Measurements from ENCODE around the gene STMN3. TPM values are rescaled to one million over a fixed set of nuclear protein-coding genes. Genes with fewer than 3 reads are reported as not detected.

STMN3 gene
- total and polyA plus RNA-seq, 2 of the 8 experiments (the other 6 are each of a cell fraction or from before 2014, with no cell fraction given) = 51.5 to 63.1 TPM

DNA sequence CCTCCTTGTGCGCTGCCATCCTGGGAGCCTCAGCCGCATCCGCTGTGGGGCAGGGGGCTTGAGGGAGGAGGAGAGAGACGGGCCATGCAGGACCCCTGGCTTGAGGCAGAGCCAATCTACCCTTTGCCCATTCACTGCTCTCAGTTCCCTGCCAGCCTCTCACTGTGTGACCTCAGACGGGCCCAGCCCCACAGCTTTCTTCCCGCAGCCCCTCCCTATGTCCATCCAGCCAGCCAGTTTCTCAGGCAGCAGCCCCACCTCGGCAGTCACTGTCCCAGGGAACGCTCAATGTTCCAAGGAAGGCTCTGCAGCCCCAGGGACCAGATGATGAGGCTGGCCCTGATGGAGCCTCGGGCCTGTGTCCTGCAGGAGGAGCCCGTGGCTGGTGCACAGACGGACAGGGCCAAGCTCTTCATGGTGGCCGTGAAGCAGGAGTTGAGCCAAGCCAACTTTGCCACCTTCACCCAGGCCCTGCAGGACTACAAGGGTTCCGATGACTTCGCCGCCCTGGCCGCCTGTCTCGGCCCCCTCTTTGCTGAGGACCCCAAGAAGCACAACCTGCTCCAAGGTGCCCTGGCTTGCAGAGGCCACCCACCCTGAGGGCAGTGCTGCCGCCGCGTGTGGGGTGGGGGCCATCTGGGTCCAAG is 39.3 kb upstream of the STMN3 start:
- CTCF ChIA-PET (ENCODE audit: partially characterized antibody) = interaction anchor here (1.1 kb wide), 1 partner anchor 103 kb away, joined by 4 read pairs; no protein-coding TSS in a partner anchor
- Histone ChIP-seq H3K4ac (replicated peaks; ENCODE audit: insufficient read length, low read depth, low read length) (no peak overlapping the region), H3K79me2 (ENCODE audit: control insufficient read depth in 1 of 2, insufficient read depth in 2 of 2, low read length in 2 of 2) (no peaks in the 10 kb centered on the region)
- no peak for TF ChIP-seq SAP30 (IDR thresholded peaks at IDR 0.05; ENCODE audit: insufficient read depth, insufficient replicate concordance, low read length)
- no peak for TF ChIP-seq ASH2L (IDR thresholded peaks at IDR 0.05; ENCODE audit: low read length)
- no peak; the same call in 1 of the 2 replicates for TF ChIP-seq POLR2AphosphoS5 (IDR thresholded peaks at IDR 0.05; ENCODE audit: low read depth, low read length)
- no peak for TF ChIP-seq HDAC6 (IDR thresholded peaks at IDR 0.05; ENCODE audit: low read depth, low read length)
- no peak for TF ChIP-seq TBP (IDR thresholded peaks at IDR 0.05; ENCODE audit: low read depth, low read length)
- no peak for TF ChIP-seq KDM1A (IDR thresholded peaks at IDR 0.05; ENCODE audit: borderline replicate concordance, low read length)
- TF ChIP-seq TEAD4 (IDR thresholded peaks at IDR 0.05; ENCODE audit: low read depth, low read length) = no peak
- no peak for TF ChIP-seq SUZ12 (IDR thresholded peaks at IDR 0.05; ENCODE audit: low read length)
- no peak for TF ChIP-seq HDAC2 (IDR thresholded peaks at IDR 0.05; ENCODE audit: borderline replicate concordance in 1 of 2, low read depth in 2 of 2, low read length in 2 of 2)
- TF ChIP-seq SP4 (IDR thresholded peaks at IDR 0.05; ENCODE audit: low read length) = no peak
- no peak for TF ChIP-seq POU5F1 (IDR thresholded peaks at IDR 0.05; ENCODE audit: low read depth, low read length)

More for the DNA sequence above, 39.3 kb upstream of the STMN3 start:
- no peak overlapping the region for H3K56ac ChIP-seq (replicated peaks; ENCODE audit: insufficient read length, low read depth, low read length)
- no peak overlapping the region for H3K4me3 ChIP-seq (ENCODE audit: extremely low read depth in 1 of 4, insufficient read depth in 2 of 4, low read depth in 3 of 4, low read length in 4 of 4)
- H3K79me1 ChIP-seq (ENCODE audit: low read depth, low read length) = no peaks in the 10 kb centered on the region
- H4K91ac ChIP-seq (replicated peaks; ENCODE audit: insufficient read length, low read length) = no peak overlapping the region
- peaks cover 0 to 12% (median 4%) of the 10 kb centered on the region in 4 experiments; a peak in 4 of 7 replicates for H3K4me1 ChIP-seq (replicated peaks in 1 of 4; ENCODE audit: control insufficient read depth in 3 of 4, insufficient read depth in 4 of 4, low read length in 3 of 4)
- no peak overlapping the region for H3K14ac ChIP-seq (ENCODE audit: insufficient read length)
- H3K4me2 ChIP-seq (ENCODE audit: insufficient read depth in 1 of 2, low read depth in 2 of 2, low read length in 2 of 2) = no peak overlapping the region
- H3K27ac ChIP-seq (ENCODE audit: low read depth, low read length) = no peak overlapping the region
- no peak overlapping the region for H2BK15ac ChIP-seq (ENCODE audit: low read length)
- H4K8ac ChIP-seq (ENCODE audit: extremely low read depth, insufficient read depth, low read length) = no peak overlapping the region
- WGBS, 2 experiments (ENCODE audit: extremely low coverage in 1 of 2, insufficient coverage in 1 of 2, insufficient read length in 1 of 2, insufficient replicate concordance in 2 of 2, low coverage in 1 of 2, low lambda C conversion rate in 2 of 2, missing lambda C conversion rate in 1 of 2) = 97% methylated on average over 18 of the region's 20 CpGs; no CpG with 5 or more reads in 1 of the 2 experiments
- no peak overlapping the region for H3K18ac ChIP-seq (ENCODE audit: extremely low read depth, low read length)
- no peak overlapping the region for H3K23ac ChIP-seq (ENCODE audit: insufficient read length)
- no peak overlapping the region for H2BK12ac ChIP-seq (ENCODE audit: low read depth, low read length)
- no peaks in the 10 kb centered on the region; a peak in 1 of 4 replicates for H3K9me3 ChIP-seq (ENCODE audit: insufficient read depth in 2 of 2, low read depth in 1 of 2, low read length in 1 of 2)
- H2AFZ ChIP-seq (ENCODE audit: low read length) = no peak overlapping the region
- H2BK20ac ChIP-seq (ENCODE audit: low read length) = no peak overlapping the region
- no peak overlapping the region for H4K5ac ChIP-seq (ENCODE audit: insufficient read length, low read depth, low read length)
- no peak overlapping the region for H2AK5ac ChIP-seq (ENCODE audit: low read depth, low read length)
- POLR2A ChIA-PET (ENCODE audit: partially characterized antibody) = interaction anchor here (0.5 to 3.5 kb wide), 7 partner anchors 9 to 279 kb away, joined by 3 to 15 read pairs (median 4); partner anchors contain the start of genes ARFRP1 and ZGPAT
- FAIRE-seq = no peak
- H2BK120ac ChIP-seq (replicated peaks; ENCODE audit: low read depth, low read length) = no peak overlapping the region
- peaks cover 8% of the 10 kb centered on the region; the same call in 1 of the 2 replicates for H3K23me2 ChIP-seq (ENCODE audit: low read depth, low read length)
- peaks cover 0 to 3% (median 0%) of the 10 kb centered on the region in 4 experiments; a peak in 1 of 8 replicates for H3K36me3 ChIP-seq (ENCODE audit: control insufficient read depth in 2 of 4, insufficient read depth in 4 of 4, low read length in 3 of 4)
- no peak overlapping the region for H3K9ac ChIP-seq (replicated peaks in 1 of 4; ENCODE audit: extremely low read depth in 1 of 4, low read depth in 3 of 4, low read length in 3 of 4)
- no peaks in the 10 kb centered on the region for H3K27me3 ChIP-seq (replicated peaks in 1 of 4; ENCODE audit: control insufficient read depth in 3 of 4, extremely low read depth in 1 of 4, insufficient read depth in 3 of 4, low read length in 3 of 4)
- H4K20me1 ChIP-seq (replicated peaks in 1 of 2; ENCODE audit: control insufficient read depth in 1 of 2, insufficient read depth in 2 of 2, low read length in 2 of 2) = peaks cover 0 to 12% of the 10 kb centered on the region in 2 experiments
- DNase-seq (ENCODE audit: low read depth in 1 of 2, low spot score in 2 of 2) = no peak
- no peak overlapping the region for H2BK5ac ChIP-seq (ENCODE audit: low read depth, low read length)

All from H1 (cell line).